HepG2 (cell line): ENCODE results near the gene SH2D3C. TPM values are rescaled to one million over a fixed set of nuclear protein-coding genes. Genes with fewer than 3 reads are reported as not detected.

Experiments used
- ARID4A ChIP-seq: sonication (generic); formaldehyde crosslinking; IDR thresholded peaks from 2 replicates; pipeline ENCODE4 v1.5.0; 2020; ENCODE audit warnings: mild to moderate bottlenecking, missing genetic modification reagents, borderline replicate concordance
- DMAP1 ChIP-seq: IDR thresholded peaks from 2 replicates; pipeline ENCODE4 v1.6.1; 2016
- HMGXB4 ChIP-seq, 2 experiments: sonication (generic) in 1 of 2; formaldehyde crosslinking in 1 of 2; IDR thresholded peaks; 2 replicates each; pipeline versions ENCODE4 v1.4.0 to v1.6.1; 2018 to 2020; ENCODE audit warnings: missing genetic modification reagents in 2 of 2, borderline replicate concordance in 1 of 2, low read depth in 1 of 2, mild to moderate bottlenecking in 1 of 2, missing biosample characterization in 1 of 2
- ISL2 ChIP-seq: sonication (generic); formaldehyde crosslinking; IDR thresholded peaks from 2 replicates; pipeline ENCODE4 v1.5.0; 2020; ENCODE audit warnings: missing genetic modification reagents
- KLF15 ChIP-seq: sonication (generic); formaldehyde crosslinking; IDR thresholded peaks from 2 replicates; pipeline ENCODE4 v1.8.1; 2023; ENCODE audit warnings: borderline replicate concordance, mild to moderate bottlenecking, inconsistent platforms, missing genetic modification reagents, mixed read lengths
- MYC ChIP-seq: sonication (generic); formaldehyde crosslinking; IDR thresholded peaks from 2 replicates; pipeline ENCODE4 v1.9.0; 2021; ENCODE audit warnings: missing genetic modification reagents, borderline replicate concordance
- PCBP1 ChIP-seq: fragments of 200-400 bp; formaldehyde crosslinking; IDR thresholded peaks from 2 replicates; pipeline ENCODE4 v1.6.1; 2017; ENCODE audit warnings: mild to moderate bottlenecking, low read depth, low read length, borderline replicate concordance
- POLR2A ChIP-seq, 2 experiments: IDR thresholded peaks; 2 replicates each; pipeline ENCODE4 v1.6.1; 2011; ENCODE audit warnings: low read depth in 2 of 2, low read length in 2 of 2, mild to moderate bottlenecking in 1 of 2, moderate library complexity in 1 of 2; ENCODE audit not compliant: insufficient read depth in 1 of 2
- PRMT3 ChIP-seq: sonication (generic); formaldehyde crosslinking; IDR thresholded peaks from 2 replicates; pipeline ENCODE4 v1.8.1; 2022; ENCODE audit warnings: low read depth, mild to moderate bottlenecking, moderate library complexity, missing genetic modification reagents, borderline replicate concordance
- TEAD3 ChIP-seq: optimal IDR thresholded peaks from 2 replicates; pipeline ENCODE3; 2016; ENCODE audit warnings: borderline replicate concordance
- TGIF2 ChIP-seq: IDR thresholded peaks from 2 replicates; pipeline ENCODE4 v1.6.1; 2016; ENCODE audit warnings: control low read depth, missing compliant biosample characterization
- ZBTB49 ChIP-seq: sonication (generic); formaldehyde crosslinking; IDR thresholded peaks from 2 replicates; pipeline ENCODE4 v1.4.0; 2020; ENCODE audit warnings: missing genetic modification reagents, borderline replicate concordance
- ZNF225 ChIP-seq: sonication (generic); formaldehyde crosslinking; IDR thresholded peaks from 2 replicates; pipeline ENCODE4 v1.4.0; 2020; ENCODE audit warnings: mild to moderate bottlenecking, missing genetic modification reagents
- ZNF235 ChIP-seq: sonication (generic); formaldehyde crosslinking; IDR thresholded peaks from 2 replicates; pipeline ENCODE4 v1.8.1; 2023; ENCODE audit warnings: mild to moderate bottlenecking, missing genetic modification reagents, borderline replicate concordance
- ZNF503 ChIP-seq: sonication (generic); formaldehyde crosslinking; IDR thresholded peaks from 2 replicates; pipeline ENCODE4 v1.4.0; 2020; ENCODE audit warnings: missing genetic modification reagents
- ZNF557 ChIP-seq: sonication (generic); formaldehyde crosslinking; IDR thresholded peaks from 2 replicates; pipeline ENCODE4 v1.4.0; 2020; ENCODE audit warnings: missing genetic modification reagents
- ZNF576 ChIP-seq: sonication (generic); formaldehyde crosslinking; IDR thresholded peaks from 2 replicates; pipeline ENCODE4 v1.4.0; 2020; ENCODE audit warnings: mild to moderate bottlenecking, missing genetic modification reagents
- ZNF782 ChIP-seq: sonication (generic); formaldehyde crosslinking; IDR thresholded peaks from 2 replicates; pipeline ENCODE4 v1.4.0; 2020; ENCODE audit warnings: missing genetic modification reagents, mild to moderate bottlenecking, borderline replicate concordance
- polyA plus RNA-seq, 8 experiments: library from polyadenylated mRNA; depleted of rRNA in 3 of 8; stranded (reverse) in 7 of 8; unstranded in 1 of 8; fragments of >200 nt; fragmentation: Illumina TruSeq in 4 of 8; extraction: Trizol in 4 of 8; gene quantifications; 2 replicates each; pipeline versions ENCODE4 v1.2.1 to v1.2.3, GENCODE V29; 2011 to 2016; ENCODE audit warnings: low read depth in 4 of 8, missing spikeins in 1 of 8, mixed read lengths in 1 of 8; ENCODE audit not compliant: insufficient read depth in 1 of 8
- total RNA-seq, 5 experiments: library from RNA; depleted of rRNA; stranded (reverse); fragments of >200 nt; fragmentation: Illumina TruSeq; extraction: Trizol; gene quantifications; 2 replicates each; pipeline ENCODE4 v1.2.3, GENCODE V29; 2016; ENCODE audit warnings: low read depth in 1 of 5

Gene SH2D3C
- total and polyA plus RNA-seq, 2 of the 13 experiments (the other 11 are each of a cell fraction or from before 2014, with no cell fraction given) = not detected

GRCh38 chr9:127825319-127826051 lies 47.0 kb upstream of the SH2D3C start (continued):
- TF ChIP-seq ZNF782 (CRISPR knock-in tag) = no peak
- TF ChIP-seq ZBTB49 (CRISPR knock-in tag) = no peak
- no peak for TF ChIP-seq ZNF557
- TF ChIP-seq MYC = peak; percentile 76; the same call in 1 of the 2 replicates
- TF ChIP-seq PRMT3 (CRISPR knock-in tag) = no peak
- no peak for TF ChIP-seq ZNF225
- TF ChIP-seq POLR2A (IDR thresholded peaks at IDR 0.05; ENCODE audit: insufficient read depth in 1 of 2, low read depth in 2 of 2, low read length in 2 of 2) = no peak
- TF ChIP-seq TGIF2 = 0 out of 2 replicates have a peak, but pooled peaks have one; percentile 45
- TF ChIP-seq KLF15 = no peak
- peak; percentile 71 to 79 for TF ChIP-seq HMGXB4 (CRISPR knock-in tag; IDR thresholded peaks at IDR 0.05; ENCODE audit: borderline replicate concordance in 1 of 2, low read depth in 1 of 2)
- 0 out of 2 replicates have a peak, but pooled peaks have one; percentile 31 for TF ChIP-seq DMAP1 (CRISPR knock-in tag)
- TF ChIP-seq ISL2 (CRISPR knock-in tag) = no peak
- no peak for TF ChIP-seq ZNF576 (CRISPR knock-in tag)
- TF ChIP-seq PCBP1 = 0 out of 2 replicates have a peak, but pooled peaks have one; percentile 52
- no peak for TF ChIP-seq ZNF503 (CRISPR knock-in tag)
- peak; percentile 66 for TF ChIP-seq TEAD3 (CRISPR knock-in tag)
- TF ChIP-seq ZNF235 (CRISPR knock-in tag) = no peak
- peak; percentile 62; the same call in 1 of the 2 replicates for TF ChIP-seq ARID4A (CRISPR knock-in tag)
